ENCODE data around the gene PPP4R3A. TPM values are rescaled to one million over a fixed set of nuclear protein-coding genes. Genes with fewer than 3 reads are reported as not detected.

PPP4R3A gene
- 102 to 124 TPM (median 105 TPM) in 3 replicates for total RNA-seq (2021)
- Bru-seq, nascent RNA, result percentile 94 among the genes with signal in this experiment
- long read RNA-seq, experiment 1, full-length matches to known transcripts, result 318 of 518 reads
- long read RNA-seq, experiment 1, partial matches to known transcripts, result 46 of 518 reads
- long read RNA-seq, experiment 1, other reads (novel, unspliced or antisense), result 154 of 518 reads
- long read RNA-seq, experiment 2, full-length matches to known transcripts, result 25 of 98 reads
- long read RNA-seq, experiment 2, partial matches to known transcripts, result 32 of 98 reads
- long read RNA-seq, experiment 2, other reads (novel, unspliced or antisense), result 41 of 98 reads
- long read RNA-seq, experiment 3, partial matches to known transcripts, result 4 of 15 reads
- long read RNA-seq, experiment 3, other reads (novel, unspliced or antisense), result 11 of 15 reads

GRCh38 chr14:91510171-91511042 lies at the start of gene PPP4R3A:
Gene PPP4R3A, minus strand, starts transcription at chr14:91510310. Its CDS starts 663 bp downstream, at chr14:91509647.
- CTCF ChIA-PET, result no interaction called here
- TF ChIP-seq NFYB (CRISPR knock-in tag; conservative IDR thresholded peaks at IDR 0.05; ENCODE audit: low read depth), result peak; percentile 28; the same call in 1 of the 2 replicates
- TF ChIP-seq TEAD1 (CRISPR knock-in tag; IDR thresholded peaks at IDR 0.05), result peak; percentile 86
- no peak for TF ChIP-seq FOXJ3 (CRISPR knock-in tag; IDR thresholded peaks at IDR 0.05; ENCODE audit: borderline replicate concordance)
- peak; percentile 89 for TF ChIP-seq ETV6 (CRISPR knock-in tag; IDR thresholded peaks at IDR 0.05)
- peak; percentile 76 for TF ChIP-seq HMGXB4 (CRISPR knock-in tag; IDR thresholded peaks at IDR 0.05)
- TF ChIP-seq E2F4 (CRISPR knock-in tag; IDR thresholded peaks at IDR 0.05; ENCODE audit: borderline replicate concordance, low read depth), result peak; percentile 69; the same call in 1 of the 2 replicates
- peak; percentile 90 for TF ChIP-seq SMAD3 (CRISPR knock-in tag; IDR thresholded peaks at IDR 0.05; ENCODE audit: borderline replicate concordance)
- TF ChIP-seq KAT7 (CRISPR knock-in tag; IDR thresholded peaks at IDR 0.05; ENCODE audit: borderline replicate concordance), result 0 out of 2 replicates have a peak, but pooled peaks have one; percentile 82
- TF ChIP-seq PRDM15 (CRISPR knock-in tag; IDR thresholded peaks at IDR 0.05), result no peak
- TF ChIP-seq PRRX2 (CRISPR knock-in tag; IDR thresholded peaks at IDR 0.05), result no peak
- 0 out of 2 replicates have a peak, but pooled peaks have one; percentile 4 for TF ChIP-seq AFF4 (CRISPR knock-in tag; IDR thresholded peaks at IDR 0.05; ENCODE audit: borderline replicate concordance)
- no peak for TF ChIP-seq ERG (CRISPR knock-in tag; IDR thresholded peaks at IDR 0.05)
- peak; percentile 62 for TF ChIP-seq FOXP4 (CRISPR knock-in tag; IDR thresholded peaks at IDR 0.05)
- TF ChIP-seq ZNF532 (CRISPR knock-in tag; IDR thresholded peaks at IDR 0.05; ENCODE audit: borderline replicate concordance), result no peak

More at GRCh38 chr14:91510171-91511042, at the start of gene PPP4R3A:
- Mint-ChIP-seq H3K4me3 (peak within 1 kb of the TSS; percentile 99), H3K27me3 (ENCODE audit: low read depth) (peaks cover 3% of the 10 kb centered on the region; the same call in 1 of the 2 replicates), H3K4me1 (peaks cover 20% of the 10 kb centered on the region), H3K36me3 (peaks cover 28% of the 10 kb centered on the region), H3K27ac (peak within 1 kb of the TSS; percentile 100), H3K9me3 (no peaks in the 10 kb centered on the region)
- POLR2A ChIA-PET, result interaction anchor here (0.6 to 1.0 kb wide), 3 partner anchors 57 to 207 kb away, joined by 3 to 4 read pairs (median 3); no protein-coding TSS in a partner anchor
- DNase-seq (ENCODE audit: low spot score) (peak; percentile 90), ATAC-seq (peak; percentile 86)
